ENCODE measurements around the gene NOL3.

Gene NOL3

GRCh38 chr16:67190448-67191399 lies 20.4 kb downstream of the NOL3 start:
- DNase-seq (ENCODE audit: low spot score) (no peak), ATAC-seq (ENCODE audit: low read depth) (no peak)
- Histone ChIP-seq H3K4me3 (ENCODE audit: severe bottlenecking) (no peak overlapping the region), H3K9me3 (ENCODE audit: severe bottlenecking) (no peaks in the 10 kb centered on the region), H3K27me3 (ENCODE audit: insufficient read depth, poor library complexity, severe bottlenecking) (no peaks in the 10 kb centered on the region), H3K27ac (ENCODE audit: poor library complexity, severe bottlenecking) (no peak overlapping the region), H3K36me3 (ENCODE audit: low read depth) (peaks cover 31% of the 10 kb centered on the region), H3K4me1 (ENCODE audit: insufficient read depth, poor library complexity, severe bottlenecking) (peaks cover 8% of the 10 kb centered on the region)
- no peak for TF ChIP-seq CTCF (IDR thresholded peaks at IDR 0.05; ENCODE audit: poor library complexity, severe bottlenecking)

DNA sequence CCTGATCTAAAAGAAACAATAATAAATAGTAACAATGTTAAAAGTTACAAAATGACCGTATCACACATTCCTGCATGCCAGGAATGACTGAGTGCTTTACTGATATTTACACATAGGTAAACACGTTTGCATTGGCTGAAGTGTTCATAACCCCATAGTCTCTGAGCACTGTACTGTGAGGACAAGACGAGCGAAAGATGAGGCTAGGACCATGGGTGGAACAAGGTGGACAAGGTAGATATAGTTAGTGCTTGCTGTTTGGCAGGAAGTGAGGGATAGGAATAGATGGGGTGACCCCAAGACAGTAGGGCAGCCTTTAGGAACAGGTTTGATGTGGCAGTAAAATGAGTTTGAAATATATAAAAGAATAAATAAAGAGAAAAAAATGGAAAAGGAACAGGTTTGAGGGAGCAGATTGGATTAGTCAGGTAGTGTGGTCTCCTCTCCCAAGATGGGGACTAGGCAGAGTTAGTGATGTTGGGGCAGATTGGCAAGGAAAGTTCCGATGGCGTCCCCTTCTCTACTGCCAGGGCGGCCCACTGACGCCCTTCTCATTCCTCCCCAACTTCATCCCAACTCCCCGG lies 21.2 kb downstream of the NOL3 start:
- no peaks in the 10 kb centered on the region for H3K27me3 ChIP-seq (ENCODE audit: insufficient read depth, poor library complexity, severe bottlenecking)
- DNase-seq (ENCODE audit: low spot score) (no peak), ATAC-seq (ENCODE audit: low read depth) (no peak)
- H3K9me3 ChIP-seq (ENCODE audit: severe bottlenecking): no peaks in the 10 kb centered on the region
- peak overlapping the region; percentile 79 for H3K4me3 ChIP-seq (ENCODE audit: severe bottlenecking)
- H3K4me1 ChIP-seq (ENCODE audit: insufficient read depth, poor library complexity, severe bottlenecking): peaks cover 8% of the 10 kb centered on the region
- peak overlapping the region; percentile 61 for H3K27ac ChIP-seq (ENCODE audit: poor library complexity, severe bottlenecking)
- peaks cover 38% of the 10 kb centered on the region for H3K36me3 ChIP-seq (ENCODE audit: low read depth)
- TF ChIP-seq CTCF (IDR thresholded peaks at IDR 0.05; ENCODE audit: poor library complexity, severe bottlenecking): no peak

GRCh38 chr16:67191995-67192681 lies 21.8 kb downstream of the NOL3 start, which contains the start of gene E2F4:
Gene E2F4 (plus strand): TSS chr16:67192155. CDS start chr16:67192228, 73 bp downstream.
- TF ChIP-seq CTCF (IDR thresholded peaks at IDR 0.05; ENCODE audit: poor library complexity, severe bottlenecking): no peak
- DNase-seq (ENCODE audit: low spot score) (peak; percentile 91), ATAC-seq (ENCODE audit: low read depth) (peak; percentile 96)
- Histone ChIP-seq H3K4me1 (ENCODE audit: insufficient read depth, poor library complexity, severe bottlenecking) (peaks cover 8% of the 10 kb centered on the region), H3K9me3 (ENCODE audit: severe bottlenecking) (no peaks in the 10 kb centered on the region), H3K36me3 (ENCODE audit: low read depth) (peaks cover 45% of the 10 kb centered on the region), H3K27me3 (ENCODE audit: insufficient read depth, poor library complexity, severe bottlenecking) (no peaks in the 10 kb centered on the region), H3K4me3 (ENCODE audit: severe bottlenecking) (peak within 1 kb of the TSS; percentile 79), H3K27ac (ENCODE audit: poor library complexity, severe bottlenecking) (peak within 1 kb of the TSS; percentile 61)

DNA sequence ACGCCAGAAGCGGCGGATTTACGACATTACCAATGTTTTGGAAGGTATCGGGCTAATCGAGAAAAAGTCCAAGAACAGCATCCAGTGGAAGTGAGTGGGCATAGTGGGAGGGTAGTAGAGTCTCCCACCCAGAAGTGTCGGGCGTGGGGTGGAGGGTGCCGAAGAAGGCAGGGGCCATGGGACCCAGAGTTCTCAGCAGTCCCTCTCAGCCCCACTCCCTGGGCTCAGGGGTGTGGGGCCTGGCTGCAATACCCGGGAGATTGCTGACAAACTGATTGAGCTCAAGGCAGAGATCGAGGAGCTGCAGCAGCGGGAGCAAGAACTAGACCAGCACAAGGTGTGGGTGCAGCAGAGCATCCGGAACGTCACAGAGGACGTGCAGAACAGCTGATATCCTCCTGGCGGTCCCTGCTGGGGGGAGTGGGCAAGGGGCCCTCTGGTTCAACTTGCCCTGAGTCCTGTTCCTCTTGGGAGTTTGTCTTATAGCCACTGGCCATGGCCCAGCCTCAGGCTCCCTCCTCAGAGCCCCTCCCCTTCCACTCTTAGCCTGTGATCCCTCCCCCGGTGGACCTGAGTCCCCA lies 22.5 kb downstream of the NOL3 start:
- Histone ChIP-seq H3K4me1 (ENCODE audit: insufficient read depth, poor library complexity, severe bottlenecking) (peaks cover 8% of the 10 kb centered on the region), H3K4me3 (ENCODE audit: severe bottlenecking) (peak overlapping the region; percentile 79), H3K27me3 (ENCODE audit: insufficient read depth, poor library complexity, severe bottlenecking) (no peaks in the 10 kb centered on the region), H3K36me3 (ENCODE audit: low read depth) (peaks cover 52% of the 10 kb centered on the region), H3K27ac (ENCODE audit: poor library complexity, severe bottlenecking) (peak overlapping the region; percentile 61), H3K9me3 (ENCODE audit: severe bottlenecking) (no peaks in the 10 kb centered on the region)
- no peak for TF ChIP-seq CTCF (IDR thresholded peaks at IDR 0.05; ENCODE audit: poor library complexity, severe bottlenecking)
- DNase-seq (ENCODE audit: low spot score): no peak
- no peak for ATAC-seq (ENCODE audit: low read depth)

All from RWPE2 (cell line).